ENCODE results near the gene BICD2.

The BICD2 gene

GRCh38 chr9:92719028-92719647 lies 45.5 kb downstream of the BICD2 start:
- Histone ChIP-seq H3K27me3 (ENCODE audit: insufficient read depth, low read length) (no peaks in the 10 kb centered on the region), H3K4me3 (ENCODE audit: low read depth, low read length) (no peak overlapping the region), H2AFZ (ENCODE audit: low read length, unreplicated experiment) (no peak overlapping the region), H3K4me1 (ENCODE audit: control insufficient read depth, insufficient read depth, low read length, unreplicated experiment) (no peaks in the 10 kb centered on the region), H3K79me2 (ENCODE audit: control insufficient read depth, insufficient read depth, low read length, unreplicated experiment) (no peaks in the 10 kb centered on the region), H3K27ac (ENCODE audit: low read depth, low read length) (no peak overlapping the region), H3K36me3 (ENCODE audit: insufficient read depth, low read length) (peaks cover 4% of the 10 kb centered on the region; the same call in 1 of the 2 replicates)

DNA sequence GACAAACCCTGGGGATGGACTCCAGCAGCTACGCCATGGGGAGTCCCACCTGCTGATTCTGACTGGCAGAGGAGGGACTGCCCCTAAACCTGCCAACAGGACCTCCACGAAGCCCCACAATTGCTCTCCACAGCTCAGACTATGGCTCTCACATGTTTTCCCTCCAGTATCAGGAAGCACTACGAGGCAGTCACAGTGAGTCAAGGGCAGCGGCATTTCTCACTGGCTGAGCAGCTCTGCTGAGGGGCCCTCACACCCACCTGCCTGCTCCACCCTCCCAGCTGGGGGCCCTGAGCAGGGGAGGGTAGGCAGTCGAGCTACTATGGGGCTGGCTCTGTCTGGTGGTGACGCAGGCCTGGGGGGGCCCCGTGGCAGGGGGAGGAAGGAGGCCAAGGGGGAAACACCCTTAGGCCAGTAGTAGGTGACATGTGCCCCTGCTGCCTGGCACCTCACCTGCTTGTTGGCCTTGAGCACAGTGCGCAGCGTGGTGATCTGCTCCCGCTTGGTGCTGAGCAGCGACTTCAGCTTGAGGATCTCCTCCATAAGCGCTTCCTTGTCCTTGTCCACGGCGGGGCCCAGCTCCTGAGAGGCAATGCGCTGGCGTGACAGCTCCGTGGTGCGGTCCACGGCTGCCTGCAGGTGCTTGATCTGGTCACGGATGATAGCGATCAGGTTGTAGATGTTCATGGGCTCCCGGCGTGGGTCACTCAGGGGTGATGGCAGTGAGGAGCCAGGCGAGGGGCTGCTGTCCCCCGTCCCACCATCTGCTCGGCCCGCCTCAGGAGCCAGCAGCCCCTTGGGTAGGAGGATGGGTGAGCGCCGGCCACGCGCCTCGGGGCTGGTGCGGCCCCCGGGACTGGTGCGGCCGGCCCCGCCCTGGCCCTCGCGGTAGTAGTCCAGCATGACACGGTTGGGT lies 46.3 kb downstream of the BICD2 start:
- H3K4me1 ChIP-seq (ENCODE audit: control insufficient read depth, insufficient read depth, low read length, unreplicated experiment), result no peaks in the 10 kb centered on the region
- H3K27me3 ChIP-seq (ENCODE audit: insufficient read depth, low read length), result no peaks in the 10 kb centered on the region
- no peak overlapping the region for H3K27ac ChIP-seq (ENCODE audit: low read depth, low read length)
- peaks cover 4% of the 10 kb centered on the region; the same call in 1 of the 2 replicates for H3K36me3 ChIP-seq (ENCODE audit: insufficient read depth, low read length)
- no peaks in the 10 kb centered on the region for H3K79me2 ChIP-seq (ENCODE audit: control insufficient read depth, insufficient read depth, low read length, unreplicated experiment)
- H3K4me3 ChIP-seq (ENCODE audit: low read depth, low read length), result no peak overlapping the region
- H2AFZ ChIP-seq (ENCODE audit: low read length, unreplicated experiment), result no peak overlapping the region

GRCh38 chr9:92717201-92718085 lies 47.2 kb downstream of the BICD2 start:
- peaks cover 5% of the 10 kb centered on the region; the same call in 1 of the 2 replicates for H3K36me3 ChIP-seq (ENCODE audit: insufficient read depth, low read length)
- no peak overlapping the region for H2AFZ ChIP-seq (ENCODE audit: low read length, unreplicated experiment)
- H3K27ac ChIP-seq (ENCODE audit: low read depth, low read length), result no peak overlapping the region
- H3K27me3 ChIP-seq (ENCODE audit: insufficient read depth, low read length), result no peaks in the 10 kb centered on the region
- no peak overlapping the region for H3K4me3 ChIP-seq (ENCODE audit: low read depth, low read length)
- no peaks in the 10 kb centered on the region for H3K4me1 ChIP-seq (ENCODE audit: control insufficient read depth, insufficient read depth, low read length, unreplicated experiment)
- H3K79me2 ChIP-seq (ENCODE audit: control insufficient read depth, insufficient read depth, low read length, unreplicated experiment), result no peaks in the 10 kb centered on the region

- Histone ChIP-seq H3K27ac (ENCODE audit: low read depth, low read length) (no peak overlapping the region), H3K79me2 (ENCODE audit: control insufficient read depth, insufficient read depth, low read length, unreplicated experiment) (no peaks in the 10 kb centered on the region), H3K27me3 (ENCODE audit: insufficient read depth, low read length) (no peaks in the 10 kb centered on the region), H3K36me3 (ENCODE audit: insufficient read depth, low read length) (peaks cover 9% of the 10 kb centered on the region; the same call in 1 of the 2 replicates), H3K4me3 (ENCODE audit: low read depth, low read length) (no peak overlapping the region), H2AFZ (ENCODE audit: low read length, unreplicated experiment) (no peak overlapping the region), H3K4me1 (ENCODE audit: control insufficient read depth, insufficient read depth, low read length, unreplicated experiment) (no peaks in the 10 kb centered on the region)
Observed at GRCh38 chr9:92716557-92716956, 48.1 kb downstream of the BICD2 start.

DNA sequence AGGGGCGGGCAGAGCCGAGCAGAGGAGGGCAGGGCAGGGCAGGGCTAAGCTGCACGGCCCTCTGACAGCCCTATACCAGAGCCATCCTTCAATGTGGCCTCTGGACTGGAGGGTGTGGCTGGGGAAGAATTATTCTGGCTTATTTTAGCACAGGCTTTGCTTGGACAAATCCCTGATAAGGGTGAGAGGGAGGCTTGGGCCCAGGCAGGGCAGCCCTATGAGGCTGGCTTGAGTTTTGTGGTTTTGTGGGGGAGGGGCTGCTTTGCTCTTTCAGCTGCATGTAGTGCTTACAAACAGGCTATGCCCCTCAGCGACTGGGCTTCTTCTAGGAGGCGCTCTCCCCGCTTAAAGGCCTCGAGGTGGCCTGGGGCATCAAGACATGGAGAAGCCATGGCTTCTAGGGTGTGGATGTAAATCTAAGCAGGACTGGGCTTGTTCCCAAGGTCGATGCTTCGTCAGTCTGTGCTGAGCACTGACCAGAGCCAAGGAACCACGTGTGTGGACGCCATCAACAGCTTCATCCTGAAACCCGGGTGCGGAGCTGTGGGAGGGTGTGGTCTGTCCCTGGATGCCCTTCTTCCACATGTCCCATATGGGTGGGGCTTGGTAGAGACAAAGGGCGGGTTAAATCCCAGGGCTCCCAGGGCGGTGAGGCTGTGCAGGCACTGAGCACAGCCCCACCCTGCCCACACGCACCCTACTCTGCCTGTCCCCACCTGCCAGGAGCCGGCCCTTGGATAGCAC lies 49.0 kb downstream of the BICD2 start:
- no peak overlapping the region for H2AFZ ChIP-seq (ENCODE audit: low read length, unreplicated experiment)
- H3K27me3 ChIP-seq (ENCODE audit: insufficient read depth, low read length), result no peaks in the 10 kb centered on the region
- no peaks in the 10 kb centered on the region for H3K4me1 ChIP-seq (ENCODE audit: control insufficient read depth, insufficient read depth, low read length, unreplicated experiment)
- peaks cover 13% of the 10 kb centered on the region; the same call in 1 of the 2 replicates for H3K36me3 ChIP-seq (ENCODE audit: insufficient read depth, low read length)
- H3K27ac ChIP-seq (ENCODE audit: low read depth, low read length), result no peak overlapping the region
- no peaks in the 10 kb centered on the region for H3K79me2 ChIP-seq (ENCODE audit: control insufficient read depth, insufficient read depth, low read length, unreplicated experiment)
- no peak overlapping the region for H3K4me3 ChIP-seq (ENCODE audit: low read depth, low read length)

DNA sequence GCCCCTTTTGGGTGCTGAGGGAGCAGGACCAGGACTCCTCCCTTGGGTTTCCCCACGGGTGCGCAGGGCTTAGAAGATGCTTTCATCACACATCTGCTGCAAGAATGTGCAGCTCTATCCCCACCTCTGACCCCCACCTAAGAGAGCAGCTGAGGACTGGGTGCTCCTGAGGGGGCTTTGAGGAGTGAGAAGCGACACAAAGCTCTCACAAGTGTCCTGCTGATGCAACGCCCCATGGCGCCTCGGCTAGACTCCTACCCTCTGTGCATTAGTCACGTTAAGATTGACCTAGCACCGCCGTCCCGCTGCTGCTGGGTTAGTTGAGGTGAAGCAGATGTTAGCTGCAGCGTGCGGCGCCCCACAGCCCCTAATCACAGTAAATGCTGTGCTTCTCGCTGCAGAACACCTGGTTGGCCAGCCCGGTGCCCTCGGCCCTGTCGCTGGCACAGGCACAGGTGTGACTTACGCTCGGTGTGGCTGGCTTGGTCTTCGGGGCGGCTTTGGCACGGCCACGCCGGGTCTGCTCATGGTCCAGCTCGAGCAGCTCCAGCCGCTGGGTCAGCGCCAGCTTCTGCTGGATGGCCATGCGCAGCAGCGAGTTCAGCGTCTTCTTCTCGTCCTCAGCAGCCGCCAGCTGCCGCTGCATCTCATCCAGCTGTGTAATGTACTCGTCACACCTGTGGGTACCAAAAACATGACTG lies 49.7 kb downstream of the BICD2 start:
- Histone ChIP-seq H3K27me3 (ENCODE audit: insufficient read depth, low read length) (no peaks in the 10 kb centered on the region), H3K4me3 (ENCODE audit: low read depth, low read length) (no peak overlapping the region), H2AFZ (ENCODE audit: low read length, unreplicated experiment) (no peak overlapping the region), H3K27ac (ENCODE audit: low read depth, low read length) (no peak overlapping the region), H3K36me3 (ENCODE audit: insufficient read depth, low read length) (peaks cover 13% of the 10 kb centered on the region; the same call in 1 of the 2 replicates), H3K4me1 (ENCODE audit: control insufficient read depth, insufficient read depth, low read length, unreplicated experiment) (no peaks in the 10 kb centered on the region), H3K79me2 (ENCODE audit: control insufficient read depth, insufficient read depth, low read length, unreplicated experiment) (no peaks in the 10 kb centered on the region)

DNA sequence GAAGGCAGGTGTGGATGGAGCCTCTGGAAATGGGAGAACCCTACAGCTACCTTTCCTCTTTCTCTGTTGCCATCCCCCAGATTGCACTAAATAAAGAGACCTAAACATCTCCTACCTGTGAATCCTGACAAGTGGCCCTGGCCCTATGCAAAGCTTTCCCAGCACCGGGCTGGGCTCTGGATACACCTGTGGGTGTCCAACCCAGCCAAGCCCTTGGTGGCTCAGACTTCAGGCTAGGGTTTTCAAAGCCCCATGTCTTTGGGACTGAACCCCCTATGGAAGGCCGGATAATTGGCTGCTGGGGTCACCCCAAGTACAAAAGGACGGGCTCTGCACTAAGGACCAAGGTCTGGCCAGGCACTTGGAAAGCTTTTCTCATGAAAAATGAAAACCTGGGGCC lies 50.6 kb downstream of the BICD2 start:
- Histone ChIP-seq H3K36me3 (ENCODE audit: insufficient read depth, low read length) (peaks cover 13% of the 10 kb centered on the region; the same call in 1 of the 2 replicates), H3K79me2 (ENCODE audit: control insufficient read depth, insufficient read depth, low read length, unreplicated experiment) (no peaks in the 10 kb centered on the region)

GRCh38 chr9:92713528-92713927 lies 51.1 kb downstream of the BICD2 start:
- no peak overlapping the region for H3K4me3 ChIP-seq (ENCODE audit: low read depth, low read length)
- H3K27ac ChIP-seq (ENCODE audit: low read depth, low read length), result no peak overlapping the region
- H3K4me1 ChIP-seq (ENCODE audit: control insufficient read depth, insufficient read depth, low read length, unreplicated experiment), result no peaks in the 10 kb centered on the region
- H3K36me3 ChIP-seq (ENCODE audit: insufficient read depth, low read length), result peaks cover 13% of the 10 kb centered on the region; the same call in 1 of the 2 replicates
- H2AFZ ChIP-seq (ENCODE audit: low read length, unreplicated experiment), result no peak overlapping the region
- no peaks in the 10 kb centered on the region for H3K27me3 ChIP-seq (ENCODE audit: insufficient read depth, low read length)
- H3K79me2 ChIP-seq (ENCODE audit: control insufficient read depth, insufficient read depth, low read length, unreplicated experiment), result no peaks in the 10 kb centered on the region

More for the DNA sequence above, 50.6 kb downstream of the BICD2 start:
- H3K27me3 ChIP-seq (ENCODE audit: insufficient read depth, low read length), result no peaks in the 10 kb centered on the region
- H2AFZ ChIP-seq (ENCODE audit: low read length, unreplicated experiment), result no peak overlapping the region
- no peak overlapping the region for H3K27ac ChIP-seq (ENCODE audit: low read depth, low read length)
- H3K4me1 ChIP-seq (ENCODE audit: control insufficient read depth, insufficient read depth, low read length, unreplicated experiment), result no peaks in the 10 kb centered on the region
- no peak overlapping the region for H3K4me3 ChIP-seq (ENCODE audit: low read depth, low read length)

- no peak overlapping the region for H3K4me3 ChIP-seq (ENCODE audit: low read depth, low read length)
- no peaks in the 10 kb centered on the region for H3K79me2 ChIP-seq (ENCODE audit: control insufficient read depth, insufficient read depth, low read length, unreplicated experiment)
- no peaks in the 10 kb centered on the region for H3K27me3 ChIP-seq (ENCODE audit: insufficient read depth, low read length)
- H3K36me3 ChIP-seq (ENCODE audit: insufficient read depth, low read length), result peaks cover 13% of the 10 kb centered on the region; the same call in 1 of the 2 replicates
- no peaks in the 10 kb centered on the region for H3K4me1 ChIP-seq (ENCODE audit: control insufficient read depth, insufficient read depth, low read length, unreplicated experiment)
- no peak overlapping the region for H2AFZ ChIP-seq (ENCODE audit: low read length, unreplicated experiment)
- H3K27ac ChIP-seq (ENCODE audit: low read depth, low read length), result no peak overlapping the region
Observed at GRCh38 chr9:92712767-92713166, 51.9 kb downstream of the BICD2 start.

Data from ACC112 (cell line).